OCI-LY1 (cell line): ENCODE measurements around the gene MAGED2.
"Not testable (repeated sequence)": the region's sequence is repeated elsewhere in the genome, so short reads cannot be mapped to it uniquely, and the experiment has no call there.

Source experiments
- CTCF ChIP-seq: fragments of 200-600 bp; sonication (generic), shearing (Covaris generic); IDR thresholded peaks from 2 replicates; pipeline ENCODE4 v1.5.1; 2017; ENCODE audit warnings: mild to moderate bottlenecking, antibody characterized with exemption, low read length, moderate library complexity, mixed read lengths
- EZH2 ChIP-seq: fragments of 200-600 bp; sonication (generic), shearing (Covaris generic); IDR thresholded peaks from 2 replicates; pipeline ENCODE4 v1.8.0; 2017; ENCODE audit warnings: borderline replicate concordance, mixed run types, mild to moderate bottlenecking, antibody characterized with exemption, low read length, moderate library complexity, mixed read lengths

GRCh38 chrX:54789405-54789804 is 18.1 kb upstream of the MAGED2 start:
- not testable (repeated sequence) for TF ChIP-seq CTCF, EZH2
